Skeletal muscle tissue (tissue), 4 donors: ENCODE data around the gene TRO. TPM values are rescaled to one million over a fixed set of nuclear protein-coding genes. Genes with fewer than 3 reads are reported as not detected.

Experiments used
- H3K27ac ChIP-seq: one replicate; pipeline ENCODE4 v1.7.0; 2013; ENCODE audit warnings: mild to moderate bottlenecking, low read depth, low read length, inconsistent platforms
- H3K27me3 ChIP-seq, 3 donors: one replicate each; pipeline ENCODE4 v1.7.0; 2013; ENCODE audit warnings: low read length in 3 of 3; ENCODE audit not compliant: control insufficient read depth in 3 of 3, insufficient read depth in 3 of 3
- H3K36me3 ChIP-seq, 3 donors: one replicate each; pipeline ENCODE4 v1.7.0; 2013; ENCODE audit warnings: low read length in 3 of 3; ENCODE audit not compliant: control insufficient read depth in 3 of 3, insufficient read depth in 3 of 3
- H3K4me1 ChIP-seq, 3 donors: one replicate each; pipeline ENCODE4 v1.7.0; 2013; ENCODE audit warnings: low read length in 3 of 3, mild to moderate bottlenecking in 3 of 3; ENCODE audit not compliant: control insufficient read depth in 3 of 3, insufficient read depth in 3 of 3
- H3K4me3 ChIP-seq, 3 donors: one replicate each; pipeline ENCODE4 v1.7.0; 2013; ENCODE audit warnings: low read length in 3 of 3
- H3K9ac ChIP-seq, 3 donors: one replicate each; pipeline ENCODE4 v1.7.0; 2013; ENCODE audit warnings: low read length in 3 of 3, mild to moderate bottlenecking in 3 of 3, moderate library complexity in 2 of 3, low read depth in 1 of 3
- H3K9me3 ChIP-seq, 3 donors: one replicate each; pipeline ENCODE4 v1.7.0; 2013; ENCODE audit warnings: low read length in 3 of 3; ENCODE audit not compliant: control insufficient read depth in 3 of 3
- total RNA-seq: library from RNA; depleted of rRNA; stranded (reverse); fragments of >200 nt; gene quantifications from one replicate; pipeline ENCODE4 v1.2.3, GENCODE V29; 2014
- donor health status: Osteomylitis.

The TRO gene
- total RNA-seq, 1 donor from 2014 or later = 52.2 TPM

- Histone ChIP-seq H3K27me3 (no peaks in the 10 kb centered on the region), H3K4me3 (no peak overlapping the region), H3K27ac (no peak overlapping the region), H3K9me3 (peaks cover 0 to 8% (median 0%) of the 10 kb centered on the region in 3 donors), H3K9ac (no peak overlapping the region), H3K4me1 (no peaks in the 10 kb centered on the region), H3K36me3 (peaks cover 10 to 24% (median 18%) of the 10 kb centered on the region in 3 donors)
Measured at GRCh38 chrX:54930291-54931049, 9.8 kb downstream of the TRO start.

GRCh38 chrX:54931107-54931506 lies 10.5 kb downstream of the TRO start:
- H3K27ac ChIP-seq = no peak overlapping the region
- no peaks in the 10 kb centered on the region for H3K27me3 ChIP-seq
- H3K9me3 ChIP-seq = peaks cover 0 to 8% (median 0%) of the 10 kb centered on the region in 3 donors
- no peaks in the 10 kb centered on the region for H3K4me1 ChIP-seq
- no peak overlapping the region for H3K4me3 ChIP-seq
- H3K36me3 ChIP-seq = peaks cover 15 to 27% (median 21%) of the 10 kb centered on the region in 3 donors
- no peak overlapping the region for H3K9ac ChIP-seq

- Histone ChIP-seq H3K9ac (no peak overlapping the region), H3K4me3 (no peak overlapping the region), H3K9me3 (peaks cover 0 to 8% (median 0%) of the 10 kb centered on the region in 3 donors), H3K27me3 (no peaks in the 10 kb centered on the region), H3K27ac (no peak overlapping the region), H3K4me1 (no peaks in the 10 kb centered on the region), H3K36me3 (peaks cover 15 to 31% (median 30%) of the 10 kb centered on the region in 3 donors)
Measured at GRCh38 chrX:54933150-54933826, 12.7 kb downstream of the TRO start.

GRCh38 chrX:54934058-54934457 lies 13.4 kb downstream of the TRO start:
- Histone ChIP-seq H3K27ac (no peak overlapping the region), H3K4me3 (no peak overlapping the region)

GRCh38 chrX:54934890-54935289 lies 14.3 kb downstream of the TRO start:
- Histone ChIP-seq H3K4me1 (no peaks in the 10 kb centered on the region), H3K9ac (no peak overlapping the region), H3K4me3 (no peak overlapping the region), H3K27ac (no peak overlapping the region), H3K27me3 (no peaks in the 10 kb centered on the region), H3K36me3 (peaks cover 15 to 31% (median 25%) of the 10 kb centered on the region in 3 donors), H3K9me3 (no peaks in the 10 kb centered on the region)

More at GRCh38 chrX:54934058-54934457, 13.4 kb downstream of the TRO start:
- Histone ChIP-seq H3K27me3 (no peaks in the 10 kb centered on the region), H3K4me1 (no peaks in the 10 kb centered on the region), H3K9me3 (peaks cover 0 to 2% (median 0%) of the 10 kb centered on the region in 3 donors), H3K9ac (no peak overlapping the region), H3K36me3 (peaks cover 15 to 31% (median 30%) of the 10 kb centered on the region in 3 donors)

- Histone ChIP-seq H3K27ac (no peak overlapping the region), H3K36me3 (peaks cover 15 to 30% (median 25%) of the 10 kb centered on the region in 3 donors), H3K9me3 (no peaks in the 10 kb centered on the region), H3K4me3 (no peak overlapping the region), H3K9ac (no peak overlapping the region), H3K27me3 (no peaks in the 10 kb centered on the region), H3K4me1 (no peaks in the 10 kb centered on the region)
Measured at GRCh38 chrX:54935306-54935705, 14.7 kb downstream of the TRO start.

- Histone ChIP-seq H3K27ac (no peak overlapping the region), H3K4me1 (no peaks in the 10 kb centered on the region), H3K9ac (no peak overlapping the region), H3K4me3 (no peak overlapping the region), H3K27me3 (no peaks in the 10 kb centered on the region), H3K9me3 (no peaks in the 10 kb centered on the region), H3K36me3 (peaks cover 11 to 16% (median 15%) of the 10 kb centered on the region in 3 donors)
Measured at GRCh38 chrX:54937416-54937815, 16.8 kb downstream of the TRO start.

GRCh38 chrX:54944816-54945215 lies 24.2 kb downstream of the TRO start:
- no peak overlapping the region for H3K4me3 ChIP-seq
- H3K27ac ChIP-seq = no peak overlapping the region
- no peaks in the 10 kb centered on the region for H3K4me1 ChIP-seq
- peaks cover 0 to 12% (median 2%) of the 10 kb centered on the region in 3 donors for H3K36me3 ChIP-seq
- H3K9me3 ChIP-seq = no peaks in the 10 kb centered on the region
- H3K27me3 ChIP-seq = no peaks in the 10 kb centered on the region
- H3K9ac ChIP-seq = no peak overlapping the region

GRCh38 chrX:54945224-54945623 lies 24.6 kb downstream of the TRO start:
- Histone ChIP-seq H3K27me3 (no peaks in the 10 kb centered on the region), H3K4me1 (no peaks in the 10 kb centered on the region), H3K9me3 (no peaks in the 10 kb centered on the region), H3K9ac (no peak overlapping the region), H3K4me3 (no peak overlapping the region), H3K36me3 (peaks cover 0 to 12% (median 2%) of the 10 kb centered on the region in 3 donors), H3K27ac (no peak overlapping the region)
